Measurements from ENCODE around the gene CMKLR1.

Gene CMKLR1

GRCh38 chr12:108324351-108325017 lies 14.6 kb downstream of the CMKLR1 start:
- no peak for DNase-seq

GRCh38 chr12:108323581-108323980 lies 15.5 kb downstream of the CMKLR1 start:
- peaks cover 57% of the 10 kb centered on the region for H3K4me1 Mint-ChIP-seq
- peaks cover 5% of the 10 kb centered on the region for H3K27me3 Mint-ChIP-seq (ENCODE audit: low read depth, poor library complexity)
- no peak overlapping the region for H3K4me3 Mint-ChIP-seq
- no peak overlapping the region for H3K27ac Mint-ChIP-seq
- no peaks in the 10 kb centered on the region for H3K9me3 Mint-ChIP-seq
- no peak for DNase-seq
- no peak for TF ChIP-seq CTCF (IDR thresholded peaks at IDR 0.05)
- no peaks in the 10 kb centered on the region for H3K36me3 Mint-ChIP-seq (ENCODE audit: low read depth)

More at GRCh38 chr12:108324351-108325017, 14.6 kb downstream of the CMKLR1 start:
- Mint-ChIP-seq H3K27ac (no peak overlapping the region), H3K4me3 (no peak overlapping the region), H3K27me3 (ENCODE audit: low read depth, poor library complexity) (peaks cover 7% of the 10 kb centered on the region), H3K36me3 (ENCODE audit: low read depth) (no peaks in the 10 kb centered on the region), H3K9me3 (no peaks in the 10 kb centered on the region), H3K4me1 (peaks cover 66% of the 10 kb centered on the region)
- no peak for TF ChIP-seq CTCF (IDR thresholded peaks at IDR 0.05)

- H3K4me1 Mint-ChIP-seq: peaks cover 51% of the 10 kb centered on the region
- no peaks in the 10 kb centered on the region for H3K9me3 Mint-ChIP-seq
Observed at GRCh38 chr12:108322998-108323397, 16.1 kb downstream of the CMKLR1 start.

GRCh38 chr12:108321688-108322087 lies 17.4 kb downstream of the CMKLR1 start:
- no peak for TF ChIP-seq CTCF (IDR thresholded peaks at IDR 0.05)
- peaks cover 38% of the 10 kb centered on the region for H3K4me1 Mint-ChIP-seq
- H3K27ac Mint-ChIP-seq: no peak overlapping the region
- H3K4me3 Mint-ChIP-seq: no peak overlapping the region
- DNase-seq: no peak
- no peaks in the 10 kb centered on the region for H3K9me3 Mint-ChIP-seq
- H3K36me3 Mint-ChIP-seq (ENCODE audit: low read depth): no peaks in the 10 kb centered on the region
- peaks cover 5% of the 10 kb centered on the region for H3K27me3 Mint-ChIP-seq (ENCODE audit: low read depth, poor library complexity)

More at GRCh38 chr12:108322998-108323397, 16.1 kb downstream of the CMKLR1 start:
- no peak overlapping the region for H3K4me3 Mint-ChIP-seq
- H3K36me3 Mint-ChIP-seq (ENCODE audit: low read depth): no peaks in the 10 kb centered on the region
- DNase-seq: no peak
- TF ChIP-seq CTCF (IDR thresholded peaks at IDR 0.05): no peak
- H3K27me3 Mint-ChIP-seq (ENCODE audit: low read depth, poor library complexity): peaks cover 5% of the 10 kb centered on the region
- H3K27ac Mint-ChIP-seq: no peak overlapping the region

GRCh38 chr12:108320507-108321293 lies 18.4 kb downstream of the CMKLR1 start:
- TF ChIP-seq CTCF (IDR thresholded peaks at IDR 0.05): no peak
- Mint-ChIP-seq H3K27me3 (ENCODE audit: low read depth, poor library complexity) (peaks cover 5% of the 10 kb centered on the region), H3K36me3 (ENCODE audit: low read depth) (no peaks in the 10 kb centered on the region), H3K27ac (peak overlapping the region; percentile 7), H3K9me3 (no peaks in the 10 kb centered on the region), H3K4me3 (no peak overlapping the region), H3K4me1 (peaks cover 35% of the 10 kb centered on the region)
- DNase-seq: no peak
